ENCODE results near the gene DOCK2. TPM values are rescaled to one million over a fixed set of nuclear protein-coding genes. Genes with fewer than 3 reads are reported as not detected.

The DOCK2 gene
- polyA plus RNA-seq, 1 donor (not counting 4 experiments of a cell fraction or from before 2014, with no cell fraction given) = 0.21 TPM

DNA sequence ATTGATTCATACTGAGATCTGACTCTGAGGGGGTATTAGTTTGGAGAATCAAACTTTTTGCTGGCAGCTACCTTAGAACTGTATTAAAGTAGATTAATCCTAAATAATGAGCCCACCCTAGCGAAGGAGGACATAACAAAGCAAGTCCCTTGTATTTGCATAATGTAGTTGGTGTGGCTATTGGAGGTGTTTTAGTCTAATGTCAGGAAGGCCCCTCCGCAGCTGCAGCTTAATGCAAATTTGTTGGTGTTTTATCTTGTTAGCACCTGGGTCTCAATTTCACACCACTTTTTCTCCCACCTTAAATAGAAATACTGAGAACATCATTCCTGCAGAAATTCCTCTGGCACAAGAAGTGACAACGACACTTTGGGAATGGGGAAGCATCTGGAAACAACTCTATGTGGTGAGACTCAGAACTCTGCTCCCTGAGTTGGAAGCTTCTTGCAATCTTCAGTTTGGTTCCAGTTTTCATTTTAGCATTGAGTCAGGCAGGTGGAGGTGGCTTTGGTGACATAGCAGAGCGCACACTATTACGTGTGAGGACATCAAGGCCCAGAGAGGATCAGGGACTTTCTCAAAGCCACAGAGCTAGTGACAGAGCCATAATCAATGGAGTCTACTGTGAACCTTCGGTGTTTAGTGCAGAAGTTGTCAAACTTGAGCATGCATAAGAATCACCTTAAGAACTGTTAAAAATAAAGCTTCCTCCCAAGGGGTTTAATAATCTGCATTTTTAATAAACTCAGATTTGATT, 33.9 kb downstream of the DOCK2 start:
- no peaks in the 10 kb centered on the region for H3K4me1 ChIP-seq (ENCODE audit: control insufficient read depth, extremely low read depth, insufficient read depth, low read length)
- no peak for FAIRE-seq
- dilution Hi-C loops (cut with MboI; ENCODE audit: extremely low pct_ligation_motif_present, low sequenced_read_pairs) = no loop called here
- H3K9me1 ChIP-seq (ENCODE audit: control insufficient read depth, extremely low read depth, insufficient read depth, low read length) = no peaks in the 10 kb centered on the region
- DNase-seq (ENCODE audit: low read depth, low spot score) = no peak
- H3K27ac ChIP-seq (ENCODE audit: control insufficient read depth, insufficient read depth, low read length) = no peak overlapping the region
- H3K27me3 ChIP-seq (ENCODE audit: control insufficient read depth, extremely low read depth, insufficient read depth, low read length) = no peaks in the 10 kb centered on the region
- H4K20me1 ChIP-seq (ENCODE audit: control insufficient read depth, extremely low read depth, insufficient read depth, low read length) = no peaks in the 10 kb centered on the region
- no peak overlapping the region for H3K9ac ChIP-seq (ENCODE audit: control insufficient read depth, extremely low read depth, insufficient read depth, low read length)
- no peaks in the 10 kb centered on the region for H3K9me3 ChIP-seq (ENCODE audit: control insufficient read depth, low read depth, low read length)
- no peak overlapping the region for H3K4me2 ChIP-seq (ENCODE audit: control insufficient read depth, extremely low read depth, insufficient read depth, low read depth, low read length)
- H3K79me2 ChIP-seq (ENCODE audit: control insufficient read depth, insufficient read depth, low read length) = no peaks in the 10 kb centered on the region
- no peak overlapping the region for H2AFZ ChIP-seq (ENCODE audit: control insufficient read depth, low read length)
- no peaks in the 10 kb centered on the region for H3K36me3 ChIP-seq (ENCODE audit: control insufficient read depth in 2 of 2, extremely low read depth in 1 of 2, insufficient read depth in 2 of 2, low read length in 2 of 2)
- no peak overlapping the region for H3K4me3 ChIP-seq (ENCODE audit: control insufficient read depth in 2 of 3, extremely low read depth in 1 of 3, insufficient read depth in 2 of 3, low read depth in 1 of 3, low read length in 3 of 3)
- TF ChIP-seq CTCF (optimal IDR thresholded peaks at IDR 0.05 in 1 of 3, IDR thresholded peaks at IDR 0.05 in 1 of 3, conservative IDR thresholded peaks at IDR 0.05 in 1 of 3; ENCODE audit: extremely low read depth in 1 of 3, insufficient read depth in 2 of 3, low read length in 3 of 3) = no peak
- no peak for TF ChIP-seq EZH2 (IDR thresholded peaks at IDR 0.05; ENCODE audit: low read length)

GRCh38 chr5:169682026-169682425, 45.0 kb downstream of the DOCK2 start:
- no peak for FAIRE-seq

More at GRCh38 chr5:169682026-169682425, 45.0 kb downstream of the DOCK2 start:
- H3K4me2 ChIP-seq (ENCODE audit: control insufficient read depth, extremely low read depth, insufficient read depth, low read depth, low read length) = no peak overlapping the region
- no peaks in the 10 kb centered on the region for H3K79me2 ChIP-seq (ENCODE audit: control insufficient read depth, insufficient read depth, low read length)
- no peaks in the 10 kb centered on the region for H3K36me3 ChIP-seq (ENCODE audit: control insufficient read depth in 2 of 2, extremely low read depth in 1 of 2, insufficient read depth in 2 of 2, low read length in 2 of 2)
- DNase-seq (ENCODE audit: low read depth, low spot score) = no peak
- no peaks in the 10 kb centered on the region for H3K9me1 ChIP-seq (ENCODE audit: control insufficient read depth, extremely low read depth, insufficient read depth, low read length)
- no peaks in the 10 kb centered on the region for H4K20me1 ChIP-seq (ENCODE audit: control insufficient read depth, extremely low read depth, insufficient read depth, low read length)
- H3K27me3 ChIP-seq (ENCODE audit: control insufficient read depth, extremely low read depth, insufficient read depth, low read length) = no peaks in the 10 kb centered on the region
- H3K4me3 ChIP-seq (ENCODE audit: control insufficient read depth in 2 of 3, extremely low read depth in 1 of 3, insufficient read depth in 2 of 3, low read depth in 1 of 3, low read length in 3 of 3) = no peak overlapping the region
- H2AFZ ChIP-seq (ENCODE audit: control insufficient read depth, low read length) = no peak overlapping the region
- no peak for TF ChIP-seq CTCF (optimal IDR thresholded peaks at IDR 0.05 in 1 of 3, IDR thresholded peaks at IDR 0.05 in 1 of 3, conservative IDR thresholded peaks at IDR 0.05 in 1 of 3; ENCODE audit: extremely low read depth in 1 of 3, insufficient read depth in 2 of 3, low read length in 3 of 3)
- TF ChIP-seq EZH2 (IDR thresholded peaks at IDR 0.05; ENCODE audit: low read length) = no peak
- H3K4me1 ChIP-seq (ENCODE audit: control insufficient read depth, extremely low read depth, insufficient read depth, low read length) = no peaks in the 10 kb centered on the region
- H3K27ac ChIP-seq (ENCODE audit: control insufficient read depth, insufficient read depth, low read length) = no peak overlapping the region
- H3K9ac ChIP-seq (ENCODE audit: control insufficient read depth, extremely low read depth, insufficient read depth, low read length) = no peak overlapping the region
- dilution Hi-C loops (cut with MboI; ENCODE audit: extremely low pct_ligation_motif_present, low sequenced_read_pairs) = no loop called here
- H3K9me3 ChIP-seq (ENCODE audit: control insufficient read depth, low read depth, low read length) = no peaks in the 10 kb centered on the region

Data from keratinocyte (primary cell).